ENCODE measurements around the gene ARMC10. TPM values are rescaled to one million over a fixed set of nuclear protein-coding genes. Genes with fewer than 3 reads are reported as not detected.

ARMC10 gene
- total RNA-seq, 1 donor from 2014 or later: 27.5 TPM

GRCh38 chr7:103132995-103133688, 58.2 kb downstream of the ARMC10 start:
- no peak overlapping the region for H2AFZ ChIP-seq (ENCODE audit: low read depth, low read length)
- H3K27ac Mint-ChIP-seq (ENCODE audit: unreplicated experiment): no peak overlapping the region
- no peaks in the 10 kb centered on the region for H3K4me1 ChIP-seq (ENCODE audit: insufficient read depth, low read length)

GRCh38 chr7:103134836-103135554, 60.1 kb downstream of the ARMC10 start:
- Histone ChIP-seq H3K27me3 (ENCODE audit: insufficient read depth, low read length) (no peaks in the 10 kb centered on the region), H3K9ac (ENCODE audit: low read length) (no peak overlapping the region), H3K79me2 (ENCODE audit: insufficient read depth, low read length) (peaks cover 6% of the 10 kb centered on the region), H3K4me3 (ENCODE audit: insufficient read depth, low read depth, low read length) (no peak overlapping the region), H4K20me1 (ENCODE audit: insufficient read depth, low read length) (peaks cover 8% of the 10 kb centered on the region), H3K9me3 (ENCODE audit: insufficient read depth, low read depth, low read length) (no peaks in the 10 kb centered on the region), H3K36me3 (ENCODE audit: insufficient read depth, low read length) (no peaks in the 10 kb centered on the region), H2AFZ (ENCODE audit: low read depth, low read length) (no peak overlapping the region), H3K4me2 (ENCODE audit: low read length) (no peak overlapping the region), H3K27ac (ENCODE audit: low read depth, low read length) (no peak overlapping the region), H3K4me1 (ENCODE audit: insufficient read depth, low read length) (no peaks in the 10 kb centered on the region)
- H3K4me1 Mint-ChIP-seq (ENCODE audit: low read depth, unreplicated experiment): peaks cover 5% of the 10 kb centered on the region
- H3K9me3 Mint-ChIP-seq (ENCODE audit: unreplicated experiment): no peaks in the 10 kb centered on the region
- H3K36me3 Mint-ChIP-seq (ENCODE audit: low read depth, unreplicated experiment): no peaks in the 10 kb centered on the region
- H3K27me3 Mint-ChIP-seq (ENCODE audit: low read depth, unreplicated experiment): no peaks in the 10 kb centered on the region
- TF ChIP-seq EZH2 (IDR thresholded peaks at IDR 0.05; ENCODE audit: insufficient read depth, low read length): no peak
- TF ChIP-seq CTCF (IDR thresholded peaks at IDR 0.05; ENCODE audit: insufficient read depth, low read depth, low read length): no peak
- DNase-seq (ENCODE audit: low read depth) (no peak), FAIRE-seq (peak; percentile 39)
- no peak overlapping the region for H3K27ac Mint-ChIP-seq (ENCODE audit: unreplicated experiment)
- H3K4me3 Mint-ChIP-seq (ENCODE audit: unreplicated experiment): no peak overlapping the region

More at GRCh38 chr7:103132995-103133688, 58.2 kb downstream of the ARMC10 start:
- Histone ChIP-seq H3K79me2 (ENCODE audit: insufficient read depth, low read length) (peaks cover 6% of the 10 kb centered on the region), H3K36me3 (ENCODE audit: insufficient read depth, low read length) (peaks cover 5% of the 10 kb centered on the region), H3K4me2 (ENCODE audit: low read length) (no peak overlapping the region), H3K9me3 (ENCODE audit: insufficient read depth, low read depth, low read length) (no peaks in the 10 kb centered on the region), H3K27me3 (ENCODE audit: insufficient read depth, low read length) (no peaks in the 10 kb centered on the region), H4K20me1 (ENCODE audit: insufficient read depth, low read length) (peaks cover 8% of the 10 kb centered on the region), H3K4me3 (ENCODE audit: insufficient read depth, low read depth, low read length) (no peak overlapping the region), H3K27ac (ENCODE audit: low read depth, low read length) (no peak overlapping the region), H3K9ac (ENCODE audit: low read length) (no peak overlapping the region)
- Mint-ChIP-seq H3K27me3 (ENCODE audit: low read depth, unreplicated experiment) (no peaks in the 10 kb centered on the region), H3K4me1 (ENCODE audit: low read depth, unreplicated experiment) (peaks cover 5% of the 10 kb centered on the region), H3K36me3 (ENCODE audit: low read depth, unreplicated experiment) (no peaks in the 10 kb centered on the region), H3K4me3 (ENCODE audit: unreplicated experiment) (no peak overlapping the region), H3K9me3 (ENCODE audit: unreplicated experiment) (no peaks in the 10 kb centered on the region)
- no peak for TF ChIP-seq CTCF (IDR thresholded peaks at IDR 0.05; ENCODE audit: insufficient read depth, low read depth, low read length)
- FAIRE-seq (no peak), DNase-seq (ENCODE audit: low read depth) (no peak)

- H3K27ac ChIP-seq (ENCODE audit: low read depth, low read length): no peak overlapping the region
- no peaks in the 10 kb centered on the region for H3K36me3 ChIP-seq (ENCODE audit: insufficient read depth, low read length)
- no peaks in the 10 kb centered on the region for H3K9me3 Mint-ChIP-seq (ENCODE audit: unreplicated experiment)
- H3K4me1 ChIP-seq (ENCODE audit: insufficient read depth, low read length): no peaks in the 10 kb centered on the region
- no peaks in the 10 kb centered on the region for H3K36me3 Mint-ChIP-seq (ENCODE audit: low read depth, unreplicated experiment)
- H3K27ac Mint-ChIP-seq (ENCODE audit: unreplicated experiment): no peak overlapping the region
- peaks cover 17% of the 10 kb centered on the region for H3K79me2 ChIP-seq (ENCODE audit: insufficient read depth, low read length)
- H4K20me1 ChIP-seq (ENCODE audit: insufficient read depth, low read length): peaks cover 5% of the 10 kb centered on the region
- H3K4me2 ChIP-seq (ENCODE audit: low read length): no peak overlapping the region
- H3K27me3 Mint-ChIP-seq (ENCODE audit: low read depth, unreplicated experiment): no peaks in the 10 kb centered on the region
- no peak overlapping the region for H3K9ac ChIP-seq (ENCODE audit: low read length)
- H3K4me1 Mint-ChIP-seq (ENCODE audit: low read depth, unreplicated experiment): peaks cover 4% of the 10 kb centered on the region
- DNase-seq (ENCODE audit: low read depth) (no peak), FAIRE-seq (no peak)
- TF ChIP-seq CTCF (IDR thresholded peaks at IDR 0.05; ENCODE audit: insufficient read depth, low read depth, low read length): no peak
- TF ChIP-seq EZH2 (IDR thresholded peaks at IDR 0.05; ENCODE audit: insufficient read depth, low read length): no peak
- H3K9me3 ChIP-seq (ENCODE audit: insufficient read depth, low read depth, low read length): no peaks in the 10 kb centered on the region
- H3K4me3 Mint-ChIP-seq (ENCODE audit: unreplicated experiment): no peak overlapping the region
- H3K4me3 ChIP-seq (ENCODE audit: insufficient read depth, low read depth, low read length): no peak overlapping the region
- no peak overlapping the region for H2AFZ ChIP-seq (ENCODE audit: low read depth, low read length)
- H3K27me3 ChIP-seq (ENCODE audit: insufficient read depth, low read length): no peaks in the 10 kb centered on the region
These were observed 65.1 kb downstream of the ARMC10 start for GRCh38 chr7:103140061-103140460.

All from astrocyte (in vitro differentiated cells and primary cell).